ENCODE results near the gene MCRIP1. TPM values are rescaled to one million over a fixed set of nuclear protein-coding genes. Genes with fewer than 3 reads are reported as not detected.

MCRIP1 gene
- polyA plus RNA-seq, 1 of the 3 experiments (the other 2 are of a cell fraction) = 156 TPM

GRCh38 chr17:81867170-81867990, 34.3 kb upstream of the MCRIP1 start (continued):
- TF ChIP-seq ZBTB33 (IDR thresholded peaks at IDR 0.05; ENCODE audit: borderline replicate concordance, low read depth) (peak; percentile 51), MXI1 (IDR thresholded peaks at IDR 0.05; ENCODE audit: low read depth, low read length) (no peak), EP300 (IDR thresholded peaks at IDR 0.05; ENCODE audit: borderline replicate concordance in 1 of 2, low read depth in 1 of 2, low read length in 1 of 2) (0 out of 4 replicates have a peak, but pooled peaks of 1 of the 2 experiments have one; percentile 6), USF2 (IDR thresholded peaks at IDR 0.05; ENCODE audit: borderline replicate concordance, low read depth, low read length) (no peak)

- peak; percentile 7; the same call in 1 of the 2 replicates for TF ChIP-seq FOSL2 (IDR thresholded peaks at IDR 0.05; ENCODE audit: borderline replicate concordance, low read depth)
- TF ChIP-seq ELF1 (IDR thresholded peaks at IDR 0.05) = no peak; the same call in 1 of the 2 replicates
- TF ChIP-seq PBX3 (IDR thresholded peaks at IDR 0.05) = peak; percentile 2
- TF ChIP-seq TEAD4 (IDR thresholded peaks at IDR 0.05; ENCODE audit: borderline replicate concordance, insufficient read depth) = 0 out of 2 replicates have a peak, but pooled peaks have one; percentile 7
- no peak for TF ChIP-seq YY1 (IDR thresholded peaks at IDR 0.05; ENCODE audit: low read depth)
- TF ChIP-seq ZBTB33 (IDR thresholded peaks at IDR 0.05; ENCODE audit: borderline replicate concordance, low read depth) = peak; percentile 2; the same call in 1 of the 2 replicates
- TF ChIP-seq GATA2 (CRISPR knock-in tag; IDR thresholded peaks at IDR 0.05) = no peak
- peak; percentile 28; the same call in 1 of the 2 replicates for TF ChIP-seq POLR2AphosphoS5 (IDR thresholded peaks at IDR 0.05; ENCODE audit: low read depth, low read length)
- TF ChIP-seq RXRA (IDR thresholded peaks at IDR 0.05; ENCODE audit: borderline replicate concordance, low read depth) = no peak
- DNase-seq = peak; percentile 48
- POLR2A ChIA-PET = interaction anchor here (0.5 to 2.2 kb wide), 17 partner anchors 13 to 245 kb away, joined by 3 to 13 read pairs (median 3); partner anchors contain the start of genes MCRIP1, MRPL12, PCYT2 and SLC25A10
- H3K27me3 ChIP-seq (ENCODE audit: insufficient read depth) = no peaks in the 10 kb centered on the region
- no peak overlapping the region for H3K4me3 ChIP-seq (ENCODE audit: low read depth in 2 of 2, low read length in 1 of 2)
- H3K9ac ChIP-seq = no peak overlapping the region
- peaks cover 28 to 63% of the 10 kb centered on the region in 2 experiments; a peak in 3 of 4 replicates for H3K4me1 ChIP-seq (ENCODE audit: control insufficient read depth in 1 of 2, insufficient read depth in 2 of 2, low read depth in 1 of 2, low read length in 1 of 2)
- WGBS (ENCODE audit: low lambda C conversion rate) = 91% methylated on average over 14 of the region's 18 CpGs
- peaks cover 55% of the 10 kb centered on the region for H4K20me1 ChIP-seq (ENCODE audit: insufficient read depth)
- CTCF ChIA-PET = interaction anchor here (0.7 to 5.1 kb wide), 13 partner anchors 14 to 163 kb away, joined by 3 to 32 read pairs (median 4); partner anchors contain the start of genes MAFG and NOTUM
- peaks cover 38 to 54% of the 10 kb centered on the region in 2 experiments for H3K36me3 ChIP-seq (replicated peaks in 1 of 2; ENCODE audit: control insufficient read depth in 1 of 2, insufficient read depth in 2 of 2, low read length in 1 of 2)
- H3F3A ChIP-seq (replicated peaks; ENCODE audit: insufficient read depth) = peaks cover 70% of the 10 kb centered on the region
- H3K27ac ChIP-seq (ENCODE audit: low read depth in 2 of 2, low read length in 1 of 2) = peak overlapping the region; percentile 86 to 95
- H3K79me2 ChIP-seq (ENCODE audit: insufficient read depth) = peaks cover 78% of the 10 kb centered on the region
- H3K9me2 ChIP-seq = no peaks in the 10 kb centered on the region
- H2AFZ ChIP-seq (ENCODE audit: low read depth) = no peak overlapping the region
- no peaks in the 10 kb centered on the region for H3K9me3 ChIP-seq
- H3K4me2 ChIP-seq = no peak overlapping the region
Measured at GRCh38 chr17:81866440-81867169, 33.5 kb upstream of the MCRIP1 start.
